Lower leg skin (tissue), 3 donors: ENCODE results near the gene R3HDM2.

Experiments used
- POLR2A ChIP-seq, 2 donors: fragments of 450-650 bp; IDR thresholded peaks; one replicate each; pipeline ENCODE4 v1.6.1; 2016 to 2017; ENCODE audit warnings: antibody characterized with exemption in 2 of 2, mild to moderate bottlenecking in 1 of 2, moderate library complexity in 1 of 2
- TF ChIP-seq, protein P1 (sequence below), 3 donors: fragments of 450-650 bp; IDR thresholded peaks; one replicate each; pipeline ENCODE4 v1.5.1; 2016; ENCODE audit warnings: antibody characterized with exemption in 3 of 3, mild to moderate bottlenecking in 3 of 3, moderate library complexity in 2 of 3

DNA sequence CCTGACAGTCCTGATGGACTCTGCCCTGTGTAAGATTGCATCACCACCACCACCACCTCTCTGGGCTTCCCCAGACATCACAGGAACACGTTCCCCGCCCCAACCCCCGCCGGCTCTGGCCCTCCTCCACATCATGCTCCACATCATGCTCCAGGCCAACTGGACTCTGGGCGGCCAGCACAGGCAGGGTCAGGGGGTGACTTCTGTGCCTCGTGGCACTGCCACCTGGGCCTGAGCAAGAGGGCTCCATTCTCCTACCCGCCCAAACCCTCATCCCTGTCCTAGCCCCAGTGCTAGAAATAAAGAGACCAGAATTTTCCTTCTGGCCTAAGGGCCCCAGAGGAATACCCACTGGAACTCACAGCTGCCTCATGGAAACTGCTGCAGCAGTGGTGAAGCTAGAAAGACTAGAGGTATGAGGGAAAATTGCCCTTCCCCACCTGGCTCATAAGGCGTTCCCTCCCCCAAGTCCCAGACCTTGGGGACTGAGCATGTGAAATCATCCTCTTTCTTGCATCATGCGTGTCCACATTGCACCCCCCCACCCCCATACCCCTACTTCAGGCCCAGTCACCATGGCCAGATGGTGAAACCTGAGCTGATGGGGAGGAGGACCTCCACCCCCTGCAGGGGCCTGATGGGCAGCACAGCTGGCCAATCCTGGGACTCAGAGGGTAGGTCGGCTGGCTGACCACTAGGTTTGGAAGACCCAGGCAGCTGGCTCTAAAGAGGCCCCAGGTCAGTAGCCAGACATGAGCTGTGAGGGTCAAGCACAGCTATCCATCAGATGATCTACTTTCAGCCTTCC is 23.9 kb upstream of the R3HDM2 start, which contains the start of gene INHBE:
- no peak for TF ChIP-seq POLR2A (IDR thresholded peaks at IDR 0.05)
- TF ChIP-seq, protein P1, sequence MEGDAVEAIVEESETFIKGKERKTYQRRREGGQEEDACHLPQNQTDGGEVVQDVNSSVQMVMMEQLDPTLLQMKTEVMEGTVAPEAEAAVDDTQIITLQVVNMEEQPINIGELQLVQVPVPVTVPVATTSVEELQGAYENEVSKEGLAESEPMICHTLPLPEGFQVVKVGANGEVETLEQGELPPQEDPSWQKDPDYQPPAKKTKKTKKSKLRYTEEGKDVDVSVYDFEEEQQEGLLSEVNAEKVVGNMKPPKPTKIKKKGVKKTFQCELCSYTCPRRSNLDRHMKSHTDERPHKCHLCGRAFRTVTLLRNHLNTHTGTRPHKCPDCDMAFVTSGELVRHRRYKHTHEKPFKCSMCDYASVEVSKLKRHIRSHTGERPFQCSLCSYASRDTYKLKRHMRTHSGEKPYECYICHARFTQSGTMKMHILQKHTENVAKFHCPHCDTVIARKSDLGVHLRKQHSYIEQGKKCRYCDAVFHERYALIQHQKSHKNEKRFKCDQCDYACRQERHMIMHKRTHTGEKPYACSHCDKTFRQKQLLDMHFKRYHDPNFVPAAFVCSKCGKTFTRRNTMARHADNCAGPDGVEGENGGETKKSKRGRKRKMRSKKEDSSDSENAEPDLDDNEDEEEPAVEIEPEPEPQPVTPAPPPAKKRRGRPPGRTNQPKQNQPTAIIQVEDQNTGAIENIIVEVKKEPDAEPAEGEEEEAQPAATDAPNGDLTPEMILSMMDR (IDR thresholded peaks at IDR 0.05), result peak in 1 of 3 donors; percentile 45
